ENCODE measurements around the gene JPT2. TPM values are rescaled to one million over a fixed set of nuclear protein-coding genes. Genes with fewer than 3 reads are reported as not detected.

Gene JPT2
- total RNA-seq, 4 donors from 2014 or later: 8.7 to 28.2 (median 15.9) TPM

DNA sequence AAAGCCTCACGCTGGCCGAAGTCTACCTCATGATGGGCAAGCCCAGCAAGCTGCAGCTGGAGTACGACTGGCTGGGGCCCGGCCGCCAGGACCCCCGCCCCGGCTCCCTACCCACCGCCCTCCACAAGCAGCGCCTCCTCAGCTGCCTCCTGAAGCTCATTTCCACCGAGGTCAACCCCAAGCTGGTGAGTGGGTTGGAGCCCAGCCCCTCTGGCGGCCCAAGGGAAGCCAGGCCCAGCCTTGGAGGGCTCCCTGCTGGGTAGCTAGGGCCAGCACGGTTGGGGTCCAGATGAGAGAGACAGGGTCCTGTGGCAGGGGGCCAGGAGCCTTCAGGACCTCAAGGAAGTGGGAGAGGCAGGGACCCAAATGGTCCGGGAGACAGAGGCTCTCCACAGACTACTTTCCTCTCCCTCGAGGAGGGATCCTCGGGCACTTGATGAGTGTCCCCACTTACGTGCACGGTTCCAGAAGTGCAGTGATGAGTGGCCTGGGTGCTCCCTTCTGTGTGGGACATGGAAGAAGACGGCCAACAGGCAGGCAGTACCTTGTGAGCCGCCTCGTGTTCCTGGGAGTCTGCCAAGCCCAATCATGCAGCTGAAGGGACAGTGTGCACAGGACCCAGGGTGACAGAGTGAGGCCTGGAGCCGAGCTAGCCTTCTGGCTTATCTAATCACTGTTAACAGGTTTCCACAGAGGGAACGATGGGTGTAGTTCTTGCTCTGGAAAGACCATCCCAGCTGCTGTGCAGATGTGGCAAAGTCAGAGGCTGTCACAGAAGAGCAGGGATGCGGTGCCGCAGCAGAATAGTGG, 21.1 kb upstream of the JPT2 start:
- ATAC-seq (no peak), DNase-seq (no peak)
- Histone ChIP-seq H3K9me3 (no peaks in the 10 kb centered on the region), H3K27me3 (no peaks in the 10 kb centered on the region), H3K36me3 (peaks cover 0 to 79% of the 10 kb centered on the region in 2 donors), H3K4me1 (no peaks in the 10 kb centered on the region), H3K4me3 (no peak overlapping the region), H3K27ac (no peak overlapping the region)
- in situ Hi-C loops (cut with MboI; ENCODE audit: low sequenced_read_pairs in 4 of 4) (no loop called here), intact Hi-C loops (cut with DNase I; ENCODE audit: low total_unique reads) (no loop called here)
- TF ChIP-seq, protein P1, sequence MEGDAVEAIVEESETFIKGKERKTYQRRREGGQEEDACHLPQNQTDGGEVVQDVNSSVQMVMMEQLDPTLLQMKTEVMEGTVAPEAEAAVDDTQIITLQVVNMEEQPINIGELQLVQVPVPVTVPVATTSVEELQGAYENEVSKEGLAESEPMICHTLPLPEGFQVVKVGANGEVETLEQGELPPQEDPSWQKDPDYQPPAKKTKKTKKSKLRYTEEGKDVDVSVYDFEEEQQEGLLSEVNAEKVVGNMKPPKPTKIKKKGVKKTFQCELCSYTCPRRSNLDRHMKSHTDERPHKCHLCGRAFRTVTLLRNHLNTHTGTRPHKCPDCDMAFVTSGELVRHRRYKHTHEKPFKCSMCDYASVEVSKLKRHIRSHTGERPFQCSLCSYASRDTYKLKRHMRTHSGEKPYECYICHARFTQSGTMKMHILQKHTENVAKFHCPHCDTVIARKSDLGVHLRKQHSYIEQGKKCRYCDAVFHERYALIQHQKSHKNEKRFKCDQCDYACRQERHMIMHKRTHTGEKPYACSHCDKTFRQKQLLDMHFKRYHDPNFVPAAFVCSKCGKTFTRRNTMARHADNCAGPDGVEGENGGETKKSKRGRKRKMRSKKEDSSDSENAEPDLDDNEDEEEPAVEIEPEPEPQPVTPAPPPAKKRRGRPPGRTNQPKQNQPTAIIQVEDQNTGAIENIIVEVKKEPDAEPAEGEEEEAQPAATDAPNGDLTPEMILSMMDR (IDR thresholded peaks at IDR 0.05 in 4 of 5, conservative IDR thresholded peaks at IDR 0.05 in 1 of 5): no peak
- TF ChIP-seq POLR2A (IDR thresholded peaks at IDR 0.05): no peak

DNA sequence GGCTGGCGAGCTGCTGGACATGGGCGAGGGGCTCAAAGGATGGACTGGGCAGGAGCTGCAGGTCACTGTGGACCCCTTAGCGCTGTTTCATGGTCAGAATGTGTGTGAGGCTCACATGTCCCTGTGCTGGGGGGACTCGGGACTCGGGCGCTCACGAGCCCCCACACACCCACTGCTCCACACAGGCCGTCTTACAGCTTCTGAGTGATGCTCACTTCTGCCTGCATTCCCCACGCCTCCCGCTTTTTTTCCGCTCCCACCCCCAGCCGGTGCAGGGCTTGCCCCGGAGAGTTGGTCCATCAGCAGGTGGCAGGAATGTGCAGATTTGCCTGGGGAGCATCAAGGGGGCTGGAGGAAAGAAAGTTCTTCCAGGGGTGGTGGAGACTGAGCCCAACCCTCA, 20.2 kb upstream of the JPT2 start:
- Histone ChIP-seq H3K27me3 (no peaks in the 10 kb centered on the region), H3K4me1 (no peaks in the 10 kb centered on the region), H3K4me3 (no peak overlapping the region), H3K9me3 (no peaks in the 10 kb centered on the region), H3K27ac (no peak overlapping the region), H3K36me3 (peaks cover 0 to 81% of the 10 kb centered on the region in 2 donors)
- TF ChIP-seq, protein P1 (IDR thresholded peaks at IDR 0.05 in 4 of 5, conservative IDR thresholded peaks at IDR 0.05 in 1 of 5): no peak
- no peak for TF ChIP-seq POLR2A (IDR thresholded peaks at IDR 0.05)
- DNase-seq: no peak
- ATAC-seq: no peak
- intact Hi-C loops (cut with DNase I; ENCODE audit: low total_unique reads): no loop called here
- in situ Hi-C loops (cut with MboI; ENCODE audit: low sequenced_read_pairs in 4 of 4): no loop called here

DNA sequence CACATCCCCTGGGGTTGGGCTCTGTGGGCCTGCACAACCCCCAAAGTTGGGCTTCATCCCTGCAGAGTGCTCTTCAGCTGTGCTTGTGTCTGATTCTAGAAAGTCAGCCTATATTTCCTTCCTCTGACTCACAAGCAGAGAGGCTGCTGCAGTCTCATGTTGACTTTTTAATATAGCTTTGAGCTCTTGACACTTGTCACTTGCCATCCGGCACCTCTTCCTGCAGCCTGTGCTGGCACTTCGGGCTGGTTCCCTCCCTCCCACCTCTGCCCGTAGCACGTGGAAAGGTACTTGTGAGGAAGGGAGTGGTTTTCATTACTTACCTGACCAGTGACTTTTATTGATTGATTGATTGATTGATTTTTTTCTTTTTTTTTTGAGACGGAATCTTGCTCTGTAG, 19.0 kb upstream of the JPT2 start:
- no peaks in the 10 kb centered on the region for H3K4me1 ChIP-seq
- H3K27me3 ChIP-seq: no peaks in the 10 kb centered on the region
- TF ChIP-seq, protein P1 (IDR thresholded peaks at IDR 0.05 in 4 of 5, conservative IDR thresholded peaks at IDR 0.05 in 1 of 5): no peak
- TF ChIP-seq POLR2A (IDR thresholded peaks at IDR 0.05): no peak
- no peaks in the 10 kb centered on the region for H3K9me3 ChIP-seq
- no peak overlapping the region for H3K4me3 ChIP-seq
- ATAC-seq (no peak), DNase-seq (no peak)
- H3K36me3 ChIP-seq: peaks cover 0 to 84% of the 10 kb centered on the region in 2 donors
- in situ Hi-C loops (cut with MboI; ENCODE audit: low sequenced_read_pairs in 4 of 4) (no loop called here), intact Hi-C loops (cut with DNase I; ENCODE audit: low total_unique reads) (no loop called here)
- H3K27ac ChIP-seq: no peak overlapping the region

DNA sequence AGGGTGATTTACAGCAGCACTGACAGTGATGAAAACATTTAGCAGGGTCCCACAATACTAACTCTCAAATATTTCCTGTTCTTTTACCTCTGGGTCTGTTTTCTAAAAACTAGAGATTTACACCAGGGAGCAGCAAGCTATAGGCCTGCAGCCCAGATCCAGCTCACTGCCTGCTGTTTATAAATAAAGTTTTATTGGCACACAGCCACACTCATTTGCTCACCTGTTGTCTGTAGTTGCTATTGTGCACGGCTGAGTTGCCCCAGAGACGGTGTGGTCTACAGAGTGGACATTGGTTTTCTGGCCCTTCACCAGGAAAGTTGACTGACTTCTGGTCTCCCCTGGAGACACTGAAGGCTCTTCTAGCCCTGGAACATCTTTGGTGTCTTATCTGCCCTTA, 16.3 kb upstream of the JPT2 start:
- Histone ChIP-seq H3K4me1 (no peaks in the 10 kb centered on the region), H3K27ac (no peak overlapping the region), H3K36me3 (peaks cover 0 to 84% of the 10 kb centered on the region in 2 donors), H3K27me3 (no peaks in the 10 kb centered on the region), H3K4me3 (no peak overlapping the region), H3K9me3 (no peaks in the 10 kb centered on the region)
- DNase-seq (no peak), ATAC-seq (no peak)
- in situ Hi-C loops (cut with MboI; ENCODE audit: low sequenced_read_pairs in 4 of 4): no loop called here
- TF ChIP-seq, protein P1 (IDR thresholded peaks at IDR 0.05 in 4 of 5, conservative IDR thresholded peaks at IDR 0.05 in 1 of 5): no peak
- no peak for TF ChIP-seq POLR2A (IDR thresholded peaks at IDR 0.05)
- intact Hi-C loops (cut with DNase I; ENCODE audit: low total_unique reads): no loop called here

Measured in gastrocnemius medialis (tissue), 4 donors.